ENCODE measurements around the gene CYP2W1.
"Not testable (repeated sequence)": the region's sequence is repeated elsewhere in the genome, so short reads cannot be mapped to it uniquely, and the experiment has no call there.

The CYP2W1 gene

GRCh38 chr7:1029637-1030443 is 46.9 kb downstream of the CYP2W1 start:
- no peak for DNase-seq

- DNase-seq, result no peak
These were observed 47.6 kb downstream of the CYP2W1 start for GRCh38 chr7:1030444-1031070.

GRCh38 chr7:1031716-1032455 is 48.9 kb downstream of the CYP2W1 start:
- no peak for DNase-seq

- no peak for DNase-seq
These were observed 49.7 kb downstream of the CYP2W1 start for GRCh38 chr7:1032536-1033181.

GRCh38 chr7:1033546-1034145 is 50.7 kb downstream of the CYP2W1 start:
- no peak for DNase-seq

GRCh38 chr7:1034769-1035168 is 51.8 kb downstream of the CYP2W1 start:
- not testable (repeated sequence) for DNase-seq

GRCh38 chr7:1036164-1036928 is 53.4 kb downstream of the CYP2W1 start:
- DNase-seq, result not testable (repeated sequence)

Measured in NCI-H748 treated with DMSO at 0.1 percent for 48 hours (cell line).